HepG2 (cell line): ENCODE data around the gene UBXN1. TPM values are rescaled to one million over a fixed set of nuclear protein-coding genes. Genes with fewer than 3 reads are reported as not detected.

Experiments
- ARHGAP35 ChIP-seq: sonication (generic); formaldehyde crosslinking; IDR thresholded peaks from 2 replicates; pipeline ENCODE4 v1.9.0; 2022; ENCODE audit warnings: mild to moderate bottlenecking, inconsistent platforms, moderate library complexity, missing genetic modification reagents, borderline replicate concordance
- CBFB ChIP-seq: sonication (generic); formaldehyde crosslinking; IDR thresholded peaks from 2 replicates; pipeline ENCODE4 v1.4.0; 2020; ENCODE audit warnings: missing genetic modification reagents
- CBX1 ChIP-seq: IDR thresholded peaks from one replicate; pipeline ENCODE4 v1.6.1; 2016; ENCODE audit warnings: antibody characterized with exemption, low read depth
- HCFC1 ChIP-seq: fragments of 150-350 bp; IDR thresholded peaks from 2 replicates; pipeline ENCODE4 v1.6.1; 2014; ENCODE audit warnings: low read depth, low read length
- HMG20B ChIP-seq: conservative IDR thresholded peaks from 2 replicates; pipeline ENCODE4 v1.6.1; 2016; ENCODE audit warnings: missing genetic modification reagents, missing compliant biosample characterization
- KMT2A ChIP-seq: sonication (generic); formaldehyde crosslinking; IDR thresholded peaks from 2 replicates; pipeline ENCODE4 v1.4.0; 2020; ENCODE audit warnings: missing genetic modification reagents
- NONO ChIP-seq, 2 experiments: fragments of 450-650 bp in 1 of 2; sonication (generic) in 1 of 2; formaldehyde crosslinking in 1 of 2; IDR thresholded peaks in 1 of 2; conservative IDR thresholded peaks in 1 of 2; 2 replicates each; pipeline versions ENCODE4 v1.6.1 to v1.8.0; 2017 to 2022; ENCODE audit warnings: mild to moderate bottlenecking in 1 of 2, missing genetic modification reagents in 1 of 2, moderate library complexity in 1 of 2
- PHF21A ChIP-seq: sonication (generic); formaldehyde crosslinking; IDR thresholded peaks from 2 replicates; pipeline ENCODE4 v1.5.0; 2020; ENCODE audit warnings: mild to moderate bottlenecking, missing genetic modification reagents
- PHF8 ChIP-seq: sonication (generic); formaldehyde crosslinking; IDR thresholded peaks from 2 replicates; pipeline ENCODE4 v1.5.0; 2020; ENCODE audit warnings: missing genetic modification reagents
- RAD51 ChIP-seq: fragments of 450-650 bp; IDR thresholded peaks from 2 replicates; pipeline ENCODE4 v1.6.1; 2016; ENCODE audit warnings: borderline replicate concordance
- SIX1 ChIP-seq: sonication (generic); formaldehyde crosslinking; IDR thresholded peaks from 2 replicates; pipeline ENCODE4 v1.4.0; 2020; ENCODE audit warnings: missing genetic modification reagents, borderline replicate concordance
- THAP11 ChIP-seq: IDR thresholded peaks from 2 replicates; pipeline ENCODE4 v1.6.1; 2016; ENCODE audit warnings: missing biosample characterization, missing genetic modification reagents
- ZNF253 ChIP-seq: sonication (generic); formaldehyde crosslinking; IDR thresholded peaks from 2 replicates; pipeline ENCODE4 v1.8.0; 2022; ENCODE audit warnings: mild to moderate bottlenecking, missing genetic modification reagents, borderline replicate concordance
- ZNF263 ChIP-seq: sonication (generic); formaldehyde crosslinking; IDR thresholded peaks from 2 replicates; pipeline ENCODE4 v1.4.0; 2020; ENCODE audit warnings: missing genetic modification reagents
- ZNF543 ChIP-seq: sonication (generic); formaldehyde crosslinking; IDR thresholded peaks from 2 replicates; pipeline ENCODE4 v1.4.0; 2020; ENCODE audit warnings: mild to moderate bottlenecking, missing genetic modification reagents
- ZNF558 ChIP-seq: sonication (generic); formaldehyde crosslinking; IDR thresholded peaks from 2 replicates; pipeline ENCODE4 v1.9.0; 2022; ENCODE audit warnings: mild to moderate bottlenecking, missing genetic modification reagents, borderline replicate concordance
- ZNF83 ChIP-seq: sonication (generic); formaldehyde crosslinking; IDR thresholded peaks from 2 replicates; pipeline ENCODE4 v1.4.0; 2020; ENCODE audit warnings: missing genetic modification reagents, mild to moderate bottlenecking, borderline replicate concordance
- ZSCAN20 ChIP-seq: sonication (generic); formaldehyde crosslinking; IDR thresholded peaks from 2 replicates; pipeline ENCODE4 v1.4.0; 2020; ENCODE audit warnings: missing genetic modification reagents, mild to moderate bottlenecking, borderline replicate concordance
- ZSCAN5A ChIP-seq: sonication (generic); formaldehyde crosslinking; IDR thresholded peaks from 2 replicates; pipeline ENCODE4 v1.8.0; 2022; ENCODE audit warnings: mild to moderate bottlenecking, missing genetic modification reagents, borderline replicate concordance
- ZSCAN9 ChIP-seq: IDR thresholded peaks from 2 replicates; pipeline ENCODE4 v1.6.1; 2016; ENCODE audit warnings: borderline replicate concordance
- polyA plus RNA-seq, 8 experiments: library from polyadenylated mRNA; depleted of rRNA in 3 of 8; stranded (reverse) in 7 of 8; unstranded in 1 of 8; fragments of >200 nt; fragmentation: Illumina TruSeq in 4 of 8; extraction: Trizol in 4 of 8; gene quantifications; 2 replicates each; pipeline versions ENCODE4 v1.2.1 to v1.2.3, GENCODE V29; 2011 to 2016; ENCODE audit warnings: low read depth in 4 of 8, missing spikeins in 1 of 8, mixed read lengths in 1 of 8; ENCODE audit not compliant: insufficient read depth in 1 of 8
- total RNA-seq, 5 experiments: library from RNA; depleted of rRNA; stranded (reverse); fragments of >200 nt; fragmentation: Illumina TruSeq; extraction: Trizol; gene quantifications; 2 replicates each; pipeline ENCODE4 v1.2.3, GENCODE V29; 2016; ENCODE audit warnings: low read depth in 1 of 5
- TF ChIP-seq, protein P1 (sequence below): sonication (generic); formaldehyde crosslinking; IDR thresholded peaks from 2 replicates; pipeline ENCODE4 v1.4.0; 2020; ENCODE audit warnings: missing genetic modification reagents
- TF ChIP-seq, protein P2 (sequence below): IDR thresholded peaks from 2 replicates; pipeline ENCODE4 v1.6.1; 2012; ENCODE audit warnings: inconsistent platforms

UBXN1 gene
- total and polyA plus RNA-seq, 2 of the 13 experiments (the other 11 are each of a cell fraction or from before 2014, with no cell fraction given), result 47.5 to 52.4 TPM

DNA sequence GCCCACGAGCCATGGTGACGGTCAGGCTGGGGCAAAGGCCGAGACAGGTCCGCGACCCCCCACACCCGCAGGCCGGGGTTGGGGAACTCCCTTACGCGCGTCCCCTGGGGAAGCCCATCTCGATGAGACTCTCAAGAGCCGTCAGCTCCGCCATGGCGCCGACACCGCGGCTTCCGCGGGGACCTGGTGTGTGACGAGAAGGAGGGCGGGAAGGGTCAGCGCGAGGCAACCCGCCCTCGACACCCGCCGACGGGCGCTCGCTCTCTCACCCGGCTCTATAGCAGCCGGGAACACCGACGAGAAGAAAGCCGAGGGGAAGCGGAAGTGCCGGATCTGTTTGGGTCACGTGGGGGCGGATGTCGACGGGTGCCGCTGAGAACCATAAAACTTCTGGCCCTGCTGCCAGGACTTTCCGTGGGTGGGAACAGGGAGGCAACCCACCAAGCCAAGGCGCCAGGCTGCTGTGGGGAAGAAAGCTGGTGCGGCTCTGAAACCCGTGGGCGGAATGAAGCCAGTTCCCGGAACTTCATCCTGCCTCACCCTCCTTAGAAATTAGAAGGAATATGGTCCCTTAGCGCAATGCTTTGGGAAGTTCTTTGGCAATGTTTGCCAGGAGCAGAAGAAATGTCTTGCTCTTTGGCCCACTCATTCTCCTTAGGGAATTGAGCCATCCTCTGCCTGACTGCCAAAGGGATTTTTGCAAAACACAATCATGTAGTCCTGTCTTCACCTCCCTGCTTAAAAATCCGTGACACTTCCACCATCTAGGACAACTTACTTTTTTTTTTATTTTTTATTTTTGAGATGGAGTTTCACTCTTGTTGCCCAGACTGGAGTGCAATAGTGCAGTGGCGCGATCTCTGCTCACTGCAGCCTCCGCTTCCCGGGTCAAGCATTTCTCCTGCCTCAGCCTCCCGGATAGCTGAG, at the start of gene UBXN1 (continued):
- TF ChIP-seq ARHGAP35 (CRISPR knock-in tag) (0 out of 2 replicates have a peak, but pooled peaks have one; percentile 55), PHF8 (peak; percentile 92), ZNF253 (0 out of 2 replicates have a peak, but pooled peaks have one; percentile 45), ZSCAN20 (CRISPR knock-in tag) (0 out of 2 replicates have a peak, but pooled peaks have one; percentile 12), ZNF83 (CRISPR knock-in tag) (peak; percentile 15; the same call in 1 of the 2 replicates), KMT2A (CRISPR knock-in tag) (peak; percentile 95), HCFC1 (peak; percentile 58; the same call in 1 of the 2 replicates), CBFB (CRISPR knock-in tag) (peak; percentile 75; the same call in 1 of the 2 replicates), CBX1 (peak; percentile 81), ZNF263 (0 out of 2 replicates have a peak, but pooled peaks have one; percentile 17), ZSCAN5A (CRISPR knock-in tag) (peak; percentile 78; the same call in 1 of the 2 replicates), ZNF558 (CRISPR knock-in tag) (peak; percentile 64; the same call in 1 of the 2 replicates), NONO (IDR thresholded peaks at IDR 0.05) (no peak), NONO (CRISPR knock-in tag; conservative IDR thresholded peaks at IDR 0.05) (peak; percentile 85), ZNF543 (peak; percentile 85), ZSCAN9 (CRISPR knock-in tag) (peak; percentile 60; the same call in 1 of the 2 replicates), THAP11 (CRISPR knock-in tag) (peak; percentile 93), SIX1 (0 out of 2 replicates have a peak, but pooled peaks have one; percentile 44), HMG20B (0 out of 2 replicates have a peak, but pooled peaks have one; percentile 8), RAD51 (peak; percentile 87), PHF21A (peak; percentile 59; the same call in 1 of the 2 replicates)
- TF ChIP-seq, protein P1, sequence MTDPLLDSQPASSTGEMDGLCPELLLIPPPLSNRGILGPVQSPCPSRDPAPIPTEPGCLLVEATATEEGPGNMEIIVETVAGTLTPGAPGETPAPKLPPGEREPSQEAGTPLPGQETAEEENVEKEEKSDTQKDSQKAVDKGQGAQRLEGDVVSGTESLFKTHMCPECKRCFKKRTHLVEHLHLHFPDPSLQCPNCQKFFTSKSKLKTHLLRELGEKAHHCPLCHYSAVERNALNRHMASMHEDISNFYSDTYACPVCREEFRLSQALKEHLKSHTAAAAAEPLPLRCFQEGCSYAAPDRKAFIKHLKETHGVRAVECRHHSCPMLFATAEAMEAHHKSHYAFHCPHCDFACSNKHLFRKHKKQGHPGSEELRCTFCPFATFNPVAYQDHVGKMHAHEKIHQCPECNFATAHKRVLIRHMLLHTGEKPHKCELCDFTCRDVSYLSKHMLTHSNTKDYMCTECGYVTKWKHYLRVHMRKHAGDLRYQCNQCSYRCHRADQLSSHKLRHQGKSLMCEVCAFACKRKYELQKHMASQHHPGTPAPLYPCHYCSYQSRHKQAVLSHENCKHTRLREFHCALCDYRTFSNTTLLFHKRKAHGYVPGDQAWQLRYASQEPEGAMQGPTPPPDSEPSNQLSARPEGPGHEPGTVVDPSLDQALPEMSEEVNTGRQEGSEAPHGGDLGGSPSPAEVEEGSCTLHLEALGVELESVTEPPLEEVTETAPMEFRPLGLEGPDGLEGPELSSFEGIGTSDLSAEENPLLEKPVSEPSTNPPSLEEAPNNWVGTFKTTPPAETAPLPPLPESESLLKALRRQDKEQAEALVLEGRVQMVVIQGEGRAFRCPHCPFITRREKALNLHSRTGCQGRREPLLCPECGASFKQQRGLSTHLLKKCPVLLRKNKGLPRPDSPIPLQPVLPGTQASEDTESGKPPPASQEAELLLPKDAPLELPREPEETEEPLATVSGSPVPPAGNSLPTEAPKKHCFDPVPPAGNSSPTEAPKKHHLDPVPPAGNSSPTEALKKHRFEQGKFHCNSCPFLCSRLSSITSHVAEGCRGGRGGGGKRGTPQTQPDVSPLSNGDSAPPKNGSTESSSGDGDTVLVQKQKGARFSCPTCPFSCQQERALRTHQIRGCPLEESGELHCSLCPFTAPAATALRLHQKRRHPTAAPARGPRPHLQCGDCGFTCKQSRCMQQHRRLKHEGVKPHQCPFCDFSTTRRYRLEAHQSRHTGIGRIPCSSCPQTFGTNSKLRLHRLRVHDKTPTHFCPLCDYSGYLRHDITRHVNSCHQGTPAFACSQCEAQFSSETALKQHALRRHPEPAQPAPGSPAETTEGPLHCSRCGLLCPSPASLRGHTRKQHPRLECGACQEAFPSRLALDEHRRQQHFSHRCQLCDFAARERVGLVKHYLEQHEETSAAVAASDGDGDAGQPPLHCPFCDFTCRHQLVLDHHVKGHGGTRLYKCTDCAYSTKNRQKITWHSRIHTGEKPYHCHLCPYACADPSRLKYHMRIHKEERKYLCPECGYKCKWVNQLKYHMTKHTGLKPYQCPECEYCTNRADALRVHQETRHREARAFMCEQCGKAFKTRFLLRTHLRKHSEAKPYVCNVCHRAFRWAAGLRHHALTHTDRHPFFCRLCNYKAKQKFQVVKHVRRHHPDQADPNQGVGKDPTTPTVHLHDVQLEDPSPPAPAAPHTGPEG (CRISPR knock-in tag), result peak; percentile 76; the same call in 1 of the 2 replicates
- TF ChIP-seq, protein P2, sequence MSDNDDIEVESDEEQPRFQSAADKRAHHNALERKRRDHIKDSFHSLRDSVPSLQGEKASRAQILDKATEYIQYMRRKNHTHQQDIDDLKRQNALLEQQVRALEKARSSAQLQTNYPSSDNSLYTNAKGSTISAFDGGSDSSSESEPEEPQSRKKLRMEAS, result peak; percentile 90
